NOMO-1 treated with DMSO at 0.1 percent for 48 hours (cell line): ENCODE measurements around the gene VAT1L.

Experiments
- DNase-seq: peaks from one replicate; lab custom pipeline; 2025; ENCODE audit not compliant: unreplicated experiment; lab: John Stamatoyannopoulos, UW

The VAT1L gene

DNA sequence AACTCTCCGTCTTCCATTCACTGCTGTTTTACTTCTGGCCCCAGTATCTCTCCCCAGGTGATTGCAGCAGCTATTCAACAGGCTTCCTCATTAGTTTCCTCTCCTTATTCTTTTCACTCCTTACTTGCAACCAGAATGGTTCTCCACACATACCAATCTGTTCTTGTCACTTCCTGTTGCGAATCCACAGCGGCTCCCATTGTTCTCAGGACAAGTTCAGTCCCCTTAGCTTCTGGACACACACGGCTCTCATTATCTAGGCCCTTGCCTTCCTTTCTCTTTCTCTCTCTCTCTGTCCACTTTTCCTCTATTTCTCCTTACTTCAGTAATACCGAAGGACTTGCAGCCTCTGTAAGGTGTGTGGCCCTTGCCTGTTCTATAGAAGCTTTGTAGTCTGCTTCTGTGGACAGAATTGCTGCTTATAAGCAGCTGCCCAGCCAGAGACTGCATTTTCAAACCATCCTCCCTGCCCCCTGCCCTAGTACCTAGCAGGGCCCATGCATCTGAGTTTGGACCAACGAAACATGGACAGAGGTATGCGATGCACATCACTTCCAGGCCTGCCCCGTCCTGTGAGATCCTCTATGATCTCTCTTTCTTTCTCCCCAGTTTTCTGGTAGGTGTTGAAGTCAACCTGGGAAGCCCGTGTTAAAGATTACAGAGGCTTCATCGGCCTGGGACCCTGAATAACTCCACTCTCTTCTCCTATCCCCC lies 45.7 kb downstream of the VAT1L start:
- DNase-seq: no peak

DNA sequence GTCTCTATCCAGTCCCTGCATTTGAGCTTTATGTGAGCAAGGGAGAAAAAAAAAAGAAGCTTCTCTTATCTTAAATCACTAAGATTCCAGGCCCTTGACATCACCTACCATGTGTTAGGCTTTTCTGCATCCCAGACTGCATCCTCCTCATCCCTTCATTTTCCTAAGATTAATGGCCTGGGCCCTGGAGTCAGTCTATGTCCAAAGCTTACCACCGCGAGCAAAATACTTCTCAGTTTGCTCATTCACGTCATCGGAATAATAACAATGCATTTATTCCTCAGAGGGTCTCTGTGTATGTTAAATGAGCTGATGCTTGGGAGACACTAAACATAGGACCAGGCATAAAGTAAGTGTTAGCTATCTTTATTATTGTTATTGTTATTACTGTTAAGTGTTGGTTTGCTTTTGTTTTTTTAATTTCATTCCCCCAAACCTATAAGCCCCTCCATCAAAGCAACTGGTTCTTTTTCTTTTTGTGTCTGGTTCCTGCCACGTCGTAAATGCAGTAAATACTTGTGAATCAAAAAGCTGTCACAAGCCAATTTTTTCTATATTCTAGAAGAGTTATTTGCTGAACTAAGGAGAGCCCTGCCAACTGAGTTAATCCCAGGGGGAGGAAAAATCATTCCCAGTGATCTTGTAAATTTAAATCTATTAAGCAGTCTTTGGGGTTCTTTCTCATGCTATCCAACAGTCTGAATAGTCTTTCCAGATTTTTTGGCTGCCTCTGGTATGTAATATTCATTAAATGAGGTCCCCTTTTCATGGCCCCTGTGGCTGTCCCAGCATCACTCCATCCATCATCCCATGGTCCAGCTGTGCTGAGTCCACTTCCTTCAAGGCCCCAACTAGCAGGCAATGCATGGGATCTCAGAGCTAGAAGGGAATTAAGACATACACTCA lies 46.5 kb downstream of the VAT1L start:
- no peak for DNase-seq

DNA sequence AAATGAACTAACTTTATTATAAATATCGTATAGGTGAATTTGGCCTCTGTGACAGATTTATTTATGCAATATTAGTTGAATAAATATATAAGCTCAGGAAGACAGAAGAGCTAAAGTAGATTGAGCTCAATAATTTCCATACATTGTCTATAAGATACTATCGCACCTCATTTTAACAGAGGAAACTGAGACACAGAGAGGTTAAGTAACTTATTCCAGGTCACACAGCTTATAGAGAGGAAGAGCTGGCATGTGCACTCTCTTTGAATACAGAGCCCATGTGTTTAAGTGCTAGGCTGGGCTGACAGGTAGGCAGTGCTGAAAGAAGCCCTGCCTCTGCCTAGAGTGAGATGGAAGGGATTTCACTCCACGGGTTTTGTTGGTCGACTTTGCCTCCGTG lies 48.4 kb downstream of the VAT1L start:
- no peak for DNase-seq

DNA sequence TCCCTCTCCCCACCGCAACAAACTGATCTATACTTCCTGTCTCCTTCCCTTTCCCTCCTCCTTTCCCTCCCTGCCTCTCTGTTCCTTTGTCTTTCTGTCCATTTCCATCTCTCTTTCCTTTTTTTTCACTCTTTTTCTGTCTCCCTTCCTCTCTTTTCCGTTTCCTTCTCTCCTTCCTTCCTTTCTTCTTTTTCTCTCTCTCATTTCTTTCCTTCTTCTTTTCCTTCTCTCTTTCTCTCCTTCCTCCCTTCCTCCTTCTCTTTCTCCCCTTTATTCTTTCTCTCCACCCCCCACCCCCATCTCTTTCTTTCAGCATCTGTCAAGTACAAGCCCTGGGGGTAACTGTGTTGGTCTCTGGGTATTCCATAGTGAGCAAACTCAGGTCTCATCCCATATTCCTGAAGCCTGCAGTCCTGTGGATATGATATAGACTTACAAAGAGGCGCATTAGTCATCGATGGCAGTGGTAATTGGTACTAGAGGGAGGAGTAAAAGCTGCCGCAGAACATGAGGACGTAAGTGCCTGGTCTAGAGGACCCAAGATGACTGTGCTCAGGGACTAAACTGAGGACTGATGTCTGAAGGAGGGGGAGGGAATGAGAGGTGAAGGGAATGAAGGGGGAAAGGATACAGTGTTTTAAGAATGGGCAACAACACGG lies 50.4 kb downstream of the VAT1L start:
- no peak for DNase-seq

DNA sequence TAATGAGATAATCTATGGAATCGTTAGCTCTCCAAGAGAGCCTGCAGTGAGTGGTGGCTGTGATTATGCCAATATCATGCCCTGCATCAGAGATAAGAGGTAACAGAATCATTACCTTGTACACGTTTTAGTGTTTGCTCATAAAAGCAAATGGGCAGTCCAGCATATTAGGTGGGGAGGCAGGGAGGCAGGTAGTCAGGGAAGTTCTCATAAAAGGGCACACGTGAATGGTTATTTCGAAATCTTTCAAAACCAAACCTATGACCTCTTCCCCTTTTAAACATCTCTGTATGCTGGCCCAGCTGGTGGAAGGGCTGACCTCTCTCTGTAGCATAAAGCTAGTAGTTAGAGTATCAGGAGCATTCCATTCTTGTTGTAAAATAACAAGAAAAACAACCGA lies 51.7 kb downstream of the VAT1L start:
- peak; percentile 27 for DNase-seq

DNA sequence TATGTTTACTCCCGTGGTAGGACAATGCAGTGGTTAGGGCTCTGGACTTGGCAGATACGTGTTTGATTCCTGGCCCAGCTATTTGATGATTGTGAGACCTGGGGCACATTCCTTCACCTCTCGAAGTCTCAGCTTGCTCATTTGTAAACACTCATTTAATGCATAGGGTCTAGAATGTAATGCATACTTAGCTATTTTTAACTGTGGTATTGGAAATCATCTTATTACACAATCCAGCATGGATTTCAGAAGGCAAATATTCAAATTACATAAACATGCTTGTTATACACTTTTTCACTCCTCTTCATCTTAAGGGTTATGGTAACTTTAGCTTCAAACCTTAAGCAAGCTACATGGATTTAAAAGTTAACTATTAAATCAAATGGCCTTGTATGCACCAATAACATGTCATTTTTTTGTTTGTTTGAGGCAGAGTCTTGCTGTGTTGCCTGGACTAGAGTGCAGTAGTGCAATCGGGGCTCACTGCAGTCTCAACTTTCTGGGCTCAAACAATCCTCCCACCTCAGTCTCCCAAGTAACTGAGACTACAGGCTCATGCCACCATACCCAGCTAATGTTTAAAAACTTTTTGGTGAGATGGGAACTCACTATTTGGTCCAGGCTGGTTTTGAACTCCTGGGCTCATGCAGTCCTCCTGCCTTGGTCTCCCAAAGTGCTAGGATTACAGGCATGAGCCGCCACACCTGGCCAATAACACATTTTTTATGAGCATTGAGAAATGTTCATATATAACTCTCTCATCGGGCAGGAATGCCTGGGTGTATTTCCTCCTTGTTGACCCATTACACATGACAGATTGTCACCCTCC lies 52.5 kb downstream of the VAT1L start:
- no peak for DNase-seq

DNA sequence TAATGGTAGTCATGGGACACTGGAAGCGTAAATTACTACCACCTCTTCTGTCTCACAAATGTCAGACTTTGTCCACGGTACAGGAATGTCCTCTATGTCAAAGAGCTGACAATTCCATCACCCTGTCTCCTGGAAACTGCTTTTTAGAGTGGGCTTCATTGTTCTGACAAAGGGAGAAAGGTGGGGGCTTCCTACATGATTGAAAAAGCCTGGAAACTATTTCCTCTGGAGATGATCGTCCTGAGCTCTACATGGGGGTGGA lies 53.1 kb downstream of the VAT1L start:
- DNase-seq: no peak

DNA sequence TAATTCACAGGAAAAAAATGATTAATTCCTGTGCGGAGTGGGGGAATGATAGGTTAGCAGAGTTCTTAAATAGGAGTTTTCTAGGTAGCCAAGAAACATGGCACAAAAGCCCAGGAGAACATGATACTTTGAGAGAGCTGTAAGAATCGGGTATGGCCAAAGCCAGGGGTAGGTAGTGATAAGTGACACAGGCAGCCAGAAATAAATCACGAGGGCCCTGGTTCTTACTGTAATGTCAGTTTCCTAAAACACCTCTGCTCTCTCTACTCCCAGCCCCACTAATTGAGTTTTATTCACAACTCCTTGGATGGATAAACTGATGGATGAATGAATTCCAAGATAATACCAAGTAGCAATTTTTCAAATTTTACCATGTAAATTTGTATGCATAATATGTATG lies 54.1 kb downstream of the VAT1L start:
- no peak for DNase-seq

DNA sequence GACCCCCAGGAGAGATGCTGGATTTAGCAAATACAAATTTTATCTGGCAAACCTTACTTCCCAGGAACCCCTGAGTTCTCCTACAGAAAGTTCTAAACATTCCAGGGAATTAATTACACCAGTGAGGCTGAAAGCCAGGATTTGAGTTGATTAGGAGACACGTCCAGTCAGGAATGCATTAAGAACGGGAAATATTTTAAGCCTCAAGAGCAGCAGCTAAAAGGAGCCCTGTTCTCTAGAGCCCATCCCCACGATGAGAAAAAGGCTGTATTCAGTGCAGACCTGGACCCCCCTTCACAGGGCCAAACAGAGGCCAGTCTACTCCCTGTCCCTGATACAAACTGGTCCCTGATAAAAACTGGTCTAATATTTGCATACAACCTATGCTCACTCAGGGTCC lies 55.0 kb downstream of the VAT1L start:
- DNase-seq: no peak

DNA sequence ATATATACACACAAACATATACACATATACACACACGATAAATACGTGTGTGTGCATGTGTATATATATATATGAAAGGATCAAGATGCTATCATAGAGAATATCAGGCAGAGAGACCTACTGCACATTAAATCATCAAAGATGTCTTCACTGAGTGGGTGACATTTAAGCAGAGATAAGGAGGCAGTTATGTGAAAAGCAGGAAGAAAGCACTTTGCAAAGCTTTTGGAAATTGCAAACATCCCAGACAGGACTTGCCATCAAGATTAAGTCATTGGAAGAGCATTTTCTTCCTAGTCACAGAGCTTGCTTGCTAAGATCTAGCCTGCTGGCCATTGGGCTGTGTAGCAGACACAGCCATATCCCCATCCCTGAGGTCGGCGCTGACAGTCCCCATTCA lies 56.4 kb downstream of the VAT1L start:
- DNase-seq: no peak

DNA sequence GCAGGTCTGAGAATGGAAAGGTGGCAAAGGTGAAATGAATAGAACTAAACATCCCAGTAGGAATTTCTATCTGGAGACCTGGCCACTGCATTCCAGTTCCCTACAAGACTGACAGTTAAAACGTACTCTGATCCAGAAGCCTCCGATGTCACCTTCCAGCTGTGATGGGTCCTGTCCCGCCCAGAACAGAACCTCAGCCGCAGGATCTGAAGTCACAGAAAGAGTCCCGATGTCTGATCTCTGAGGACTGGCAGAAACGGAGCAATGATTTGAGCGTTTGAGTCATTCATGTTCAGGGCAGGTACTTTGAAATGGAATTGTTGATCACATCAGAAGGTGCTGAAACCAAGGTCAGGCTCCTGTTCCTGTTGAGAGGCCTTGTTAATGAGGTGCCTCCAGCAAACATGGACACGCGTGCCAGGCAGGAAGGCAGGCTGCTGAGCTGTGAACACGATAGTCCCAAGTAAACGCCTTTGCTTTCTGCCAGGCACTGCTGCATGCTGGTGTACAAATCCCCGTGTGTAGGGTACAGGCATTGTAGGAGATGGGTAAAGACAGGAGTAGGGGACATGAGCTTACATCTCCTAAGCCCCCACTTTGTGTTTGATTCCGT lies 61.4 kb downstream of the VAT1L start:
- no peak for DNase-seq

DNA sequence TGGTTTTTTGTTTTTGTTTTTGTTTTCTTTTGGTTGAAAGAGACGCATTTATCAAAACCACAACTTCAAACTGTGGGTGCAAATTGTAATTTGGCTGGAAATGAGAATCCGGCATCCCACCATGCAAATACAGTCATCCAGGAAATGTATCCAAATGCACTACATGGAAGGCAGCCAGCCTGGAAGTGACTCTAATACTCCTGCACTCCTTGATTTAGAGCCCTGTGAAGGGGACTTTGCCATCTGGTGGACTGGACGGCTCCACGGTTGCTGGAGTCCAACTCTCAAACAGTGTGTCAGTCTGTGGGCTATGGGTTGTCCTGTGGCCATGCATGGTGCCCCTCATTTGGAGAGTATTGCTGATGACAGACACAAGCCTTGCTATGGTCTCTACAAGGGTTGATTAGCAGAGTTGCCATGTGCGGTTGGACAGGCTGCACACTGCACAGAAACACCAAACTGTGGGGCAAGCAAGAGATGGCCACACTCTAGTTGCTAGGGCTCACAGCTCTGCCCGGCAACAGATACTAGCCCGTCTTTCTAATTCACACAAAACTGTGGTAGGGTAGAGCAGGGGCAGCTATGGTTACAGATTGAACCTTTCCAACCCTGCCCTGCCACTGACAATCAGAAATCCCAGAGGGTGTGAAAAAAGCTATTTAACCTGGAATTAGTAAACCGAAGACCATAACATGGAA lies 62.4 kb downstream of the VAT1L start:
- DNase-seq: no peak

DNA sequence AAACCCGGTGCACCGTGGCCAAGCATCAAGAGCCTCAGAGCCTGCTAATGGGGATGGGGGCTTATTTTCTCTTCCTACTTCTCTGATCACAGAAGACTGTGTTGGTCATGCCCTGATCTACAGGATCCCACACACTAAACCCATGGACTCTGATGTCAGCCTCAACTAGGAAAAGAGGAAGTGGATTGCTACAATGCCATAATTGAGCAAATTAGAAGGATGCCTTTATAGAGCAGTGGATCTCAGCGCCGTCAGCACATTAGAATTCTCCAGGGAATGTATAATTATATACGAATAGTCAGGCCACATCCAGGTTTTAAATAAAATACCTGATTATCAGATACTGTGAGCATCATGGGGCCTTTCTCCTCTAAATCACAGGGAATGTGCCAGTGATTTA lies 64.8 kb downstream of the VAT1L start:
- peak; percentile 75 for DNase-seq

DNA sequence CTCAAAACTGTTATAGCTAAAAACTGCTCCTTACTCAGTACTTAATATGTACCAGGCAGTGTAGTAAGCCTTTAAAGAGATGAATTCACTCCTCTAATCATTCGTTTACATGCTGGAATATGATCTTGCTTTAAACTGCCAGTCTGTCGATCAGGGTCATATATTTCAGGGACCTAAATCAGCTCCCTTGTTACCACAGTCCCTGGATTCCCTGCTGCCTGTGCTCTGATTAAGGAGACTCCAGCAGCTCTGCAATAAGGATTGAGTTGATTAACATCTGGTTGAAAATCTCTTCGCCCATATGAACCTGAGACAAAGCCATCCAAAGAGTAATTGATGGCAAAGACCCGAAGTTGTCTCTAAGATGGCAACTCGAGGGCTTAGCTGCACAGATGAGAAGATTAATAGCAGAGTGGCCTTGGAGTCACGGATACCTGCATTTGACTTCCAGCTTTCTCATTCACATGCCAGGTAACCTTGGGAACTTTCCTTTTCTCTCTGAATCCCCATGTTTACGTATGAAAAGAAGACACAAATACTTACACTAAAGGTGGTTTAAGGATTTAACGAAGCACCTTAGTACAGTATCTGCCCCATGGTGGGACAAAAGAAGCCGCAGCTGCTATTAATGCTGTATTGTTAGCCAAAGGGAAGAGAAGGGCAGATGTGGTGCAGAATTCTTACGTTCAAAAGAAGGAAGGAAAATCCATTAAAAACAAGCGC lies 68.2 kb downstream of the VAT1L start:
- DNase-seq: no peak

DNA sequence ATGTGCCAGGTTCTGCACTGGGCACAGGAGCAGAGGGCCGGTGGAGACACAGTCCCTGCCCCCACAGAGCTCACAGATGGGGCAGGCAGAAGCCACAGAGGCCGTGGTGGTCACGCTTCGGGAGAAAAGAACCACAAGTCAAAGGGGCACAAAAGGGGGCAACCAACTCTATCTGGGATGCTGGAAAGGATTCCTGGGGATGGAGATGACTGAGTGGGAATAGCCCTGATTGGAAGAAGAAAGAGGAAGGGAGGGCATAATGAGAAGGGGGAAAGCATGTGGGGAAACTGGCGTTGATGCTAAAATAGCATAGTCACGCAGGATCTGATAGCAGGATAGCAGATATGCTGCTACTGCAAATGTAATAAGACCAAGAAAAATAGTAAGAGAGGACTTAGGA lies 69.7 kb downstream of the VAT1L start:
- no peak for DNase-seq

DNA sequence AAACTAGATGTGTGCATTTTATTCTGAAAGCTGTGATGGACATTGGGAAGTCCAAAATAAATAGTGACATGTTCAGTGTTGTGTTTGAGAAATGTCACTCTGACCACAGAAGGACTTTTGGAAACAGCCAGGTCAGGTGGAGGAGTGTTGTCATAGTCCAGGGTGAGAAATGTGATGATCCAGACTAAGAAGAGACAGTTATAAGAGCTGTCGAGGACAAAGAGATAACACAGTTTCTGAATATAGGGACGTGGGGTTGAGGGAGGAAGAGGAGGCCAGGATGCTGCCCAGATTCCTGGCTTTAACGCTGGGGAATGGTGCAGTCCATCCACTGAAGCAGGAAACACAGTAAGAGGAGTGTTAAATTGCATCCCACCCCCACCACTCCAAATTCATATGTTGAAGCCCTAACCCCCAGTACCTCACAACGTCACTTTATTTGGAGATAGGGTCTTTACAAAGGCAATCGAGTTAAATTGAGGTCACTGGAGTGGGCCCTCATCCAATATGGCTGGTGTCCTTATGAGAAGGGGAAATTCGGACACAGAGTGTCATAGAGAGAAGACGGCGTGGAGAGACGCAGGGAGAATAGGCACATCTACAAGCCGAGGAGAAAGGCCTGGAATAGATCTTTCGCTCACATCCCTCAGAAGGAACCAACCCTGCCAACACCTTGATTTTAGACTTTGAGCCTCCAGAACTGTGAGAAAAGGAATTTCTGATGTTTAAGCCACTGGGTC lies 71.3 kb downstream of the VAT1L start:
- DNase-seq: no peak

DNA sequence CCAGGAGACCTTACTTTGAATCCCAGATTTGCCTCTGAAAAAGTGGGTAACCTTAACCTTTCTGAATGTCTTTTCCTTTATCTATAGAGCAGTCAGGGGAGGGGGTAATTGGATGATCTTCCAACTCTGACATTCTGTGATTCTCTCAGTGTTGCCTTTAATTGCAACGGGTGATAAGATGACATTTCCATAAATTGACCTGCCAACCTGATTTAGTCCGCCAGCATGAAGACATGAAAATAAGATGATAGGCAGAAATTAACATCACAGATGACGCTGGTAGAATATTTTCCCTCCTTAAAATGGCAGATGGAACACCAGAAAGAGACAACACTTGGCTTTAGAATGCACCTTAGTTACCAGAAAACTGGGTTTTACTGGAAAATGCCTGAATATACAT lies 72.6 kb downstream of the VAT1L start:
- no peak for DNase-seq

DNA sequence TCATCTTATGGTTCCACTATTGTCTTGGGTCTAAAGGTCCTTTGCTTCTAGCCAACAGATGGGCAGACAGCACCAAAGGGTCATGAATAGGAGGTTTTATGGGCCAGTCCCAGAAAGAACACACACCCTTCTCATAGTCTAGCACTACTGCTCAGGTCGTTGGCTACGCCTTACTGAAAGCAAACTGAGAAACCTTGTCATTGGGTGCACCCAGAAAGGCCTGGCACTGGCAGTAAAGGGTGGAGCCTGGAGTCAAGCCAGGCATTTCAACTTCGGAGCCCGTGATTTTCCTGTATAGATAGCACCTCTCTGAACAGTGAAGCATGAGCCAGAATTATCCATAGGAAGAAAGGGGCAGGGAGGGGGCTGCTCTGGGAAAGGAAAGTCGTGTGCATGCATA lies 74.9 kb downstream of the VAT1L start:
- DNase-seq: no peak

DNA sequence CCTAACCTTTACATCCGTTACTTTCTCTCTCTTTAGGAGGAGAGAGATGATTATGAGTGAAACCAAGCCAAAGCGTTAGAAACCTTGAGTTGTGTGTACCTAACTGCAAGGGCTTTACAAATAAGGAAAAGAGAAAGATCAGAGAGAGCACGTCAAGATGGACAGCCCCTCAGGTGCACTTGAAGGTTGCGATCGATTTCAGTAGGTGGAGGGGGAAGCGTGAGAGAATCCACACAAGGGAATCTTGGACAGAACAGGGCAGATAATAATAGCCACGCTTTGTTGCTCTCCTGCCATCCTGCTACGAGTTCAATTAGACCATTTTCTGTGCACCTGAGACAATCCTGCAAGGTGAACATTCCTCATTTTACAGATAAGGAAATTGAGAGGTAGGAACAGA lies 78.4 kb downstream of the VAT1L start:
- no peak for DNase-seq
